GM19023 (cell line): Measurements from ENCODE around the gene AJAP1.
"Not testable (repeated sequence)": the region's sequence is repeated elsewhere in the genome, so short reads cannot be mapped to it uniquely, and the experiment has no call there.

Source experiments
- ATAC-seq: cut with Tn5 transposase; IDR thresholded peaks from one replicate; pipeline ENCODE4 v1.9.1; 2021; ENCODE audit warnings: mild to moderate bottlenecking, moderate library complexity; ENCODE audit not compliant: unreplicated experiment

AJAP1 gene

DNA sequence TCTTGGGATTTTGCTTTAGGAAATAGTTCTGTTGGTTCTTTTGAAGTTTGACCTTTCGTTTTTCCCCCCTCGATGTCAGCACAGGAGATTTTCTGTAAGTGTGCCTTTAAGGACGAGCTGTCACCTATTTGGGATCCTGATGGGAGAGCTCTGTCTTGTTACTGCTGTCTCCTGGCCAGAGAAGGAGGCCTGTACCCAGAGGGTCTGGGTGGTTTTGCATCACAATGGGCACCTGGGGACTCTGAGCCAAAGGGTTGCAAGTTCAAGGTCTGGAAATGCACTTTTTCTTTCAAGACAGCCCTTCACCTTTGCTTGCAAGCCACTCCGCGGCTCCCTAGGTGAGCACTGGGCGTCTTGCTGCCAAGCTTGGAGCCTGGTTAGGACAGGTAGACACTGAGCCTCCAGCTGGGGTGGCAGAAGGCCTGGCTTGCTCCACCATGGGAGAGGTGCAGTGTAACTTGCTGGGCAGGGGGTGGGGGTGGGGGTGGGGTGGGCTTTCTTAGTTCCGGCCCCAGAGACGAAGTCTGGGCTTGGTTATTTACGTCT lies 2.9 kb downstream of the AJAP1 start:
- no peak for ATAC-seq

DNA sequence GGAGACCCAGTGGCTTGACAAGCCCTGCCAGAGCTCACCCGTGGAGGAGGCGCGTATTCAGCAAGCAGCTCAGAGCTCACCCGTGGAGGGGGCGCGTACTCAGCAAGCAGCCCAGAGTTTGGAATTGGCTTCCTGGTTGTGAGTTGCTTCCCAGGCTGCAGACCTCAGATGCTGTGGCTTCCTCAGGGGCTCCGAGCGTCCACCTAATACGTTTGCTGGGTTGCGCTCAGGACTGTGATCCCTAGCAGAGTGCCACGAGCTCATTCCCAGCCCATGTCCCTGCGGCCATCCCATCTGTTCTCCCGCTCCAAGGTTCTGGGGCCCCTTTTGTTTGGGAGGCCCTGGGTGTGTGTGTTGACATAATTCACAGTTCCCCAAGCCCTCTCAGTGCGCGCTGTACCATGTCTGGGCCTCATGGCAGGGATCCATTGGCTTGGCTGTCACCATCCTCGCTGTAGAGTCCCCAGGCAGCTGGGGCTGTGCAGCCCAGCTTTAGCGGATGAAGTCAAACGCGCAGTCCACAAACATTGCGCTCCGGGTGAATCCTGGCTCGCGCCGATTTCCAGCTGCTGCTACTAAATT lies 3.6 kb downstream of the AJAP1 start:
- ATAC-seq: no peak

- no peak for ATAC-seq
These were observed 4.5 kb downstream of the AJAP1 start for GRCh38 chr1:4658643-4659628.

DNA sequence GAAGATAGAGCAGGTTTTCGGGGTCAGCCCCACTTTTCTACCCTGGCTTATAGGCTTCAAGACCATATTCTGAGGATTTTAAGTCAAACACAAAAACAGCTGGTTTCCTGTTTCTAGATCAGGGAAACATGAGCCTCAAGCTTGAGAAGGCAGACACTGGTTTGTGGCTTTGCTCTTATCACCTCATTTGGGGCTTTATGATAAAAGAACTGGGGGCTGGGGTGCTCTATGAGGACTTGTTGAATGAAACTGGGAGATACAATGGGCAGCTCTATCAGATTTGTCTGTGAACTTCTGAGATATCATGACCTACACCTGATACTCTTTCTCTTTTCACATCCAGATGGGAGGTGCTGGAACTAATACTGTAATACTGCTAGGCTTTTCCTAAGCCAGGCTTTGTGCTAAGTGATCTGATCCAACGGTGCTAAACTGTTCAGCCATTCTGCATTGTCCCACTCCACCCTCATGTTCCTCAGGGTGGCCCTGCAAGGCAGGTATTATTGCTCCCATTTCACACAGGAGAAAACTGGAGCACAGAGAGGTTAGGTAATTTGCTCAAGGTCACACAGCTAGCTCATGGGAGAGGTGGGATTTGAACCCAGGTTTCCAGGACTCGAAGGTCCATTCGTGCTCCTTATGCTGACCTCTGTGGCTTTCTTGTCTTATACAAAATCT lies 6.6 kb downstream of the AJAP1 start:
- ATAC-seq: no peak

GRCh38 chr1:4661595-4661917 lies 7.1 kb downstream of the AJAP1 start:
- ATAC-seq: no peak

DNA sequence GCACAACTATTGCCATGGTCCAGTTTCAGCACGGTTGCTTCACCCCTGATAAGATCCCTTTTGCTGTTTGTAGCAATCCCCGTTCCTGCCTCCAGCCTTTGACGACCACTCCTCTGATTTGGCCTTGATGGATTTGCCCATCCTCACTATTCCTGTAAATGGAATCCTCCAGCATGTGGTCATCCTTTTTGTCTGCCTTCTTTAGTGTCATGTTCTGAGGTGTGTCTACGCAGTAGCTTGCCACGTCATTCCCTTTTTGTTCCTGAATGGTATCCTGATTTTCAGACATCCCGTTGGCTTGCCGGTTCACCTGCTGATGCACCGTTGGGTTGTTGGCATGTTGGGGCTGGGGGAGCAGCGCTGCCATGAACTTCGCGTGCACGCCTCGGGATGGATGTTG lies 7.8 kb downstream of the AJAP1 start:
- ATAC-seq: no peak

DNA sequence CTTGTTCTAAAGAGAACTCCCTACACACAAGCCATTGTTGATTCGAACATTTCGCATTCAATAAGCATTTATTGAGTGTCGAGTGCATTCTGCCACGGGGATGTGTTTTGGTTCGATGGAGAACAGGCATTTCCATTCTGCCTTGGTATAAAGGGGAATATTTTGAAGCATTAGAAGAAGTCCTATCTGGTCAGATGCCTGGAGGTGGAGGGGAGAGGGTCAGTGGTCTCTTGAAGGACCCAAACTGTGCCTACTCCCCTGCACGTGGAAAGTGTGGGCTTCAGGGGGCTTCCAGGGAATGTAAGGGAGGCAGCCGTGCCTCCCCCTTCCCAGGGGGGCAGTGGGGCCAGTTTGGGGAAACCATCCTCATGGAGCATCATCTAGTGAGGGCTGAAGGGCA lies 8.3 kb downstream of the AJAP1 start:
- ATAC-seq: no peak

- no peak for ATAC-seq
These were observed 9.7 kb downstream of the AJAP1 start for GRCh38 chr1:4664095-4664494.

DNA sequence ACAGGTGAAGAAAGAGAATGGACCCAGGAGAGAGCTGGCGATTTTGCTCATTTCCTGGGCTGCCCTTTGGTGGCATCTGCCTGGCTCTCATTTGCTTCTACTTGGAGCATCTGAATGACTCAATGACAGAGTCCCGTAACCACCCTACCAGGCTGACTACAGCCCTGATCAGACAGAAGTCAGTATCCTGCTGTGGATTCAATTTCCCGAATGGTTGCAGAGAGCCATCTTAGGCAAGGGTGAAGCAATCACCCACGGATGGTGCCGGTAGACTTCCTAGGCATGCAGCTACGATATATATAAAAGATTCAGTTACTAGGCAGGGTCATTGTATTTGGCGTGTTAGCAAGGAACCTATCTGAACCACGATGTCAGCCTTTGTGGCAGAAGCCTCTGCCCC lies 10.2 kb downstream of the AJAP1 start:
- ATAC-seq: no peak

DNA sequence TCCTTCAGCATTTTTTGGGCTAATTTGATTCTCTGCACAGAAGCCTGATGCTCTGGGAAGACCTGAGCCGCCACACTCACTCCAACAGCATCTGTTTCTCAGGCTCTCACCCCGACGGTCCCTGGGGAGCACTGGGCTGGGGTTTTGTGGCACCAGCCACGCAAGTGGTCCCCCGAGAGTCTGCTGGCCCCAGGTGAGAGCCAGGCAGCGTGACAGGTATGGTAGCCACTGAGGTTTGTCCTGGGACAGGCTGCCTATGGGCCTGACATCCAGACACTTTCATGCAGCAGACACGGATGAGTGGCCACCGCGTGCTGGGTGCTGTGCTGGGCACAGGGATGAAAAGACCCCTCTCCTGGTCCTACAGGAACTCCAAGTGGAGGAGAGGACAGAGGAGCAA lies 11.0 kb downstream of the AJAP1 start:
- no peak for ATAC-seq

- not testable (repeated sequence) for ATAC-seq
These were observed 12.3 kb downstream of the AJAP1 start for GRCh38 chr1:4666683-4667082.

DNA sequence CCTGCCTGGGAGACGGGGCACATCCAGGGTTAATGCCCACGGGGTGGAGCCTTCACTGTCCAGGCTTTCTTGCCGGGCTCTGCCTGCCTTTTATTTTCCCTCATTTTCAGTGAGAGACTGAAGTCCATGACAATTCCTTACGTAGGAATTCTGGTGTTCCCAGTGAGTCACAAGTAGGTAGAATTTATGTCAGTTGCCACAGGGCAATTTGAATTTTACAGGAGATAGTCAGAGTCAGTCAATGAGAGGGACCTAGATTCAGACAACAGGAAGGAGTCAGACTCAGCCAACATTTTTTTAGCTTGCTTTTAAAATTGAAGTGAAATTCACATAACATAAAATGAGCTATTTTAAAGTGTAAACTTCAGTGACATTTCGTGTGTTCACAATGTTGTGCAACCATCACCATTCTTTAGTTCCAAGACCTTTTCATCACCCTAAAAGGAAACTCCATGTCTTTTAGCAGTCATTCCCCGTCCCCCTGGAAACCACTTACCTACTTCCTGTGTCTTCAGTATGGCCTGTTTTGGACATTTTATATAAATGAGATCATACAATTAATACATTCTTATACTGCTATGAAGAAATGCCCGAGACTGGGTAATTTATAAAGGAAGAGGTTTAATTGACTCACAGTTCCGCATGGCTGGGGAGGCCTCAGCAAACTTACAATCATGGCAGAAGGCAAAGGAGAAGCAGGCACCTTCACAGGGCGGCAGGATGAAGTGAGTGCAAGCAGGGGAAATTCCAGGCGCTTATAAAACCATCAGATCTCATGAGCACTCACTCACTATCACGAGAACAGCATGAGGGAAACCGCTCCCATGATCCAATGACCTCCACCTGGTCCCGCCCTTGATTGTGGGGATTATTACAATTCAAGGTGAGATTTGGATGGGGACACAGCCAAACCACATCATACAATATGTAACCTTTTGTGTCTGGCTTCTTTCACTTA lies 14.6 kb downstream of the AJAP1 start:
- ATAC-seq: no peak

DNA sequence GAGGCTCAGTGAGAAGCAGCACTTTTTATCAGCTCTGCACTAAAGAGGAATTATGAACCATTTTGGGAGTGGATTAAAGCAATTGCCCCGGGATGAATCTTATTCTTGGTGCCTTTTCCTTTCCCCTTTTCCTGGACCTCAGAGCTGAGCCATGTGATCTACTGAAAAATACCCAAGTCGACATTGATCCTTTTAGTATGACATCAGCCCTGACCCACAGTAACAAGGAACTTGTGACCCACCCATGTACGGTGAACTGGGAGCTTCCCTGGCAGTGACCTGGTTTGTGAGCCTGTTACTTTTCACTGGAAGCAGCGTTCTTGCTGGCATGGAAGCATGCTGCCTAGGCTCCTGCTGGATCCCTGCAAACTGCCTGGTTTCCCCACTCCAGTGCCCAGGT lies 15.9 kb downstream of the AJAP1 start:
- ATAC-seq: no peak

GRCh38 chr1:4671828-4672227 lies 17.4 kb downstream of the AJAP1 start:
- ATAC-seq: no peak

- no peak for ATAC-seq
These were observed 19.1 kb downstream of the AJAP1 start for GRCh38 chr1:4673494-4673893.

- no peak for ATAC-seq
These were observed 19.7 kb downstream of the AJAP1 start for GRCh38 chr1:4674117-4674516.

GRCh38 chr1:4674676-4675075 lies 20.3 kb downstream of the AJAP1 start:
- no peak for ATAC-seq

- no peak for ATAC-seq
These were observed 21.2 kb downstream of the AJAP1 start for GRCh38 chr1:4675454-4676186.

DNA sequence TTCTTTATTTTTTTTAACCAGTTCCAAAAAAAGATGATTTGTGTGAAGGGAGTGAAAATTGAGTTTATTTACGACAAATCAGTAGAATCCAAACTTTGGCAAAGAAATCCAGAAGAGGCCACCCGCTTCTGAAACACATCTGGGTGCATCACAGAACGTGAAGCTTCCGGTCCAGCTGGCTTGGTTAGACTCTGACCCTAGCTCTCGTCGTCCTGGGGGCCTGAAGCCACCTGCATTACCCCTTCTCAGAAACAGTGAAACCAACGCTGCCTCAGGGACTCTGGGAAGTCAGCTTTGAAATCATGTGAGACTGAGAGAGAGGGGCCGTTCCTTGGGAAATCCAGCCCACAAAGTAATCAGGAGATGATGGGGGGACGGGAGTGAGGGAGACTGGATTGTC lies 21.8 kb downstream of the AJAP1 start:
- no peak for ATAC-seq

DNA sequence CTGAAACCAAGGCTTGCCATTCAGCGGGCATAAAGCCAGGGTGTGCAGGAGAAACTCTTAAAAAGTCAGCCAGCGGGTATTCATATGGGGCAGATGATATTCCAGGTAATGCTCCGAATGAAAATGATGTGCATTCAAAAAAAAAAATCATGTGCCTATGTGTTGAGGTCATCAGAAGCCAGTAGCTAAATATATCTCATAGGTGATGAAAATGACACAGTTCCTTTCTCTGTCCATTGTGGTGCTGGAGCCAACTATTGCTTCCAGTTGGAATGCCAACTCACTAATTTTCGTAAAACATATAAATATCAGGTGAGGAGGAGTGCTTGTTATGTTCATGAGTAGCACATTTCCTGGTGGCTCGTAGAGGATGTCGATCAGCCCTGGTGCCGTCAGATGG lies 23.2 kb downstream of the AJAP1 start:
- no peak for ATAC-seq
